HepG2 (cell line): ENCODE results near the gene APOM. TPM values are rescaled to one million over a fixed set of nuclear protein-coding genes. Genes with fewer than 3 reads are reported as not detected.

Source experiments
- RARA ChIP-seq: IDR thresholded peaks from 2 replicates; pipeline ENCODE4 v1.6.1; 2016; ENCODE audit warnings: missing genetic modification reagents, missing compliant biosample characterization
- SMAD9 ChIP-seq: sonication (generic); formaldehyde crosslinking; IDR thresholded peaks from 2 replicates; pipeline ENCODE4 v1.5.1; 2020; ENCODE audit warnings: mild to moderate bottlenecking, missing genetic modification reagents
- SYNCRIP ChIP-seq: fragments of 200-400 bp; formaldehyde crosslinking; IDR thresholded peaks from 2 replicates; pipeline ENCODE4 v1.6.1; 2018; ENCODE audit warnings: mild to moderate bottlenecking, low read depth, low read length; ENCODE audit not compliant: insufficient read depth
- YEATS4 ChIP-seq: sonication (generic); formaldehyde crosslinking; IDR thresholded peaks from 2 replicates; pipeline ENCODE4 v1.4.0; 2020; ENCODE audit warnings: missing genetic modification reagents, borderline replicate concordance
- ZNF143 ChIP-seq: sonication (generic); formaldehyde crosslinking; IDR thresholded peaks from 2 replicates; pipeline ENCODE4 v1.4.0; 2020; ENCODE audit warnings: missing genetic modification reagents
- ZNF234 ChIP-seq: sonication (generic); formaldehyde crosslinking; conservative IDR thresholded peaks from 2 replicates; pipeline ENCODE4 v1.5.1; 2020; ENCODE audit warnings: mild to moderate bottlenecking, missing genetic modification reagents
- ZNF292 ChIP-seq: sonication (generic); formaldehyde crosslinking; IDR thresholded peaks from 2 replicates; pipeline ENCODE4 v1.8.1; 2022; ENCODE audit warnings: mild to moderate bottlenecking, low read depth, missing genetic modification reagents, borderline replicate concordance
- ZNF552 ChIP-seq: sonication (generic); formaldehyde crosslinking; IDR thresholded peaks from 2 replicates; pipeline ENCODE4 v1.9.0; 2022; ENCODE audit warnings: missing genetic modification reagents, mild to moderate bottlenecking, borderline replicate concordance
- ZNF589 ChIP-seq: sonication (generic); formaldehyde crosslinking; conservative IDR thresholded peaks from 2 replicates; pipeline ENCODE4 v1.8.0; 2022; ENCODE audit warnings: mild to moderate bottlenecking, moderate library complexity, missing genetic modification reagents
- ZNF607 ChIP-seq: sonication (generic); formaldehyde crosslinking; IDR thresholded peaks from 2 replicates; pipeline ENCODE4 v1.5.1; 2020; ENCODE audit warnings: missing genetic modification reagents, mild to moderate bottlenecking, borderline replicate concordance
- ZNF737 ChIP-seq: sonication (generic); formaldehyde crosslinking; IDR thresholded peaks from 2 replicates; pipeline ENCODE4 v1.5.0; 2020; ENCODE audit warnings: missing genetic modification reagents, mild to moderate bottlenecking, borderline replicate concordance
- ZNF749 ChIP-seq: sonication (generic); formaldehyde crosslinking; IDR thresholded peaks from 2 replicates; pipeline ENCODE4 v1.8.0; 2022; ENCODE audit warnings: mild to moderate bottlenecking, missing genetic modification reagents, moderate library complexity, borderline replicate concordance
- ZNF839 ChIP-seq: sonication (generic); formaldehyde crosslinking; IDR thresholded peaks from 2 replicates; pipeline ENCODE4 v1.4.0; 2020; ENCODE audit warnings: missing genetic modification reagents, mild to moderate bottlenecking, borderline replicate concordance
- polyA plus RNA-seq, 8 experiments: library from polyadenylated mRNA; depleted of rRNA in 3 of 8; stranded (reverse) in 7 of 8; unstranded in 1 of 8; fragments of >200 nt; fragmentation: Illumina TruSeq in 4 of 8; extraction: Trizol in 4 of 8; gene quantifications; 2 replicates each; pipeline versions ENCODE4 v1.2.1 to v1.2.3, GENCODE V29; 2011 to 2016; ENCODE audit warnings: low read depth in 4 of 8, missing spikeins in 1 of 8, mixed read lengths in 1 of 8; ENCODE audit not compliant: insufficient read depth in 1 of 8
- total RNA-seq, 5 experiments: library from RNA; depleted of rRNA; stranded (reverse); fragments of >200 nt; fragmentation: Illumina TruSeq; extraction: Trizol; gene quantifications; 2 replicates each; pipeline ENCODE4 v1.2.3, GENCODE V29; 2016; ENCODE audit warnings: low read depth in 1 of 5
- TF ChIP-seq, protein P1 (sequence below): sonication (generic); formaldehyde crosslinking; IDR thresholded peaks from 2 replicates; pipeline ENCODE4 v1.8.1; 2023; ENCODE audit warnings: mild to moderate bottlenecking, inconsistent platforms, moderate library complexity, missing genetic modification reagents, borderline replicate concordance
- TF ChIP-seq, protein P2 (sequence below): sonication (generic); formaldehyde crosslinking; IDR thresholded peaks from 2 replicates; pipeline ENCODE4 v1.5.1; 2020; ENCODE audit warnings: mild to moderate bottlenecking, moderate library complexity, missing genetic modification reagents
- TF ChIP-seq, protein P3 (sequence below): sonication (generic); formaldehyde crosslinking; IDR thresholded peaks from 2 replicates; pipeline ENCODE4 v1.4.0; 2020; ENCODE audit warnings: missing genetic modification reagents
- TF ChIP-seq, protein P4 (sequence below): sonication (generic); formaldehyde crosslinking; IDR thresholded peaks from 2 replicates; pipeline ENCODE4 v1.5.0; 2020; ENCODE audit warnings: mild to moderate bottlenecking, missing genetic modification reagents, moderate library complexity

APOM gene
- total and polyA plus RNA-seq, 2 of the 13 experiments (the other 11 are each of a cell fraction or from before 2014, with no cell fraction given), result 98.2 to 1,140 TPM

DNA sequence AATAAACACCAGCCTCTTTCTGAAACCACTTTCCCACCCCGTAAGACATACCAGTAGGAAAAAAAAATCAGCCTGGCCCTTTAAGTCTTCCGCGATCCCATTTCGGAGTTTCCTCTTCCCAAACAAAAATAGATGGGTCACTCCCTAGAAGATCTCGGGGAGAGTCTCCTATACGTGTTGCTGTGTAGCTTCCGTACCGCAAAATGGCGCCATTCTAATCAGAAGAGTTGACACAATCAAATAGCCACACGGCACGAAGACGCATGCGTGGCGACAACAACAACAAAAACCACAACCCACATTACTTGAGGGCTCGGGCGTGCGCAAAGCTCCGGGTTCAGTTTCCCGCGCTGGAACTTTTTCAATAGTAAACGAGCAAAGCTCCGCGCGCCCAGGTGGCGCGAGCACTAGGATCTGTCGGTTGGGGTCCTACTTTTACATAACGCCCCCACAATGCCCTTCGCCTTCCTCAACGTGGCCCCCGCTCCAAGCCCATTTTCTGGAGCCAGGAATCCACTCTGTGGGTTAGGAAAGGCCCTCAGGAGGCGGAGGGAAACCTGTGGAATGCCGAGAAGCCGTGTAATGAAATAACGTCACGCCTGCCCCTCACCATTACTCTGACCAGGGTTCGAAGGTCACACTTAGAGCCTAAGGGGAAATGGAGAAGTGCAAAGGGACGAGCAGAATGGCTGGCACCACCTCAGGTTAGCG lies 9.3 kb downstream of the APOM start, which contains the start of gene GPANK1 (continued):
- TF ChIP-seq ZNF749 (peak; percentile 70; the same call in 1 of the 2 replicates), ZNF292 (CRISPR knock-in tag) (no peak), RARA (CRISPR knock-in tag) (no peak), ZNF607 (CRISPR knock-in tag) (peak; percentile 92; the same call in 1 of the 2 replicates), ZNF737 (CRISPR knock-in tag) (0 out of 2 replicates have a peak, but pooled peaks have one; percentile 24), ZNF839 (CRISPR knock-in tag) (no peak), SMAD9 (CRISPR knock-in tag) (no peak), YEATS4 (CRISPR knock-in tag) (no peak; the same call in 1 of the 2 replicates), ZNF552 (CRISPR knock-in tag) (0 out of 2 replicates have a peak, but pooled peaks have one; percentile 23), ZNF589 (CRISPR knock-in tag) (0 out of 2 replicates have a peak, but pooled peaks have one; percentile 34), ZNF234 (no peak), SYNCRIP (no peak), ZNF143 (CRISPR knock-in tag) (peak; percentile 68)
- TF ChIP-seq, protein P1, sequence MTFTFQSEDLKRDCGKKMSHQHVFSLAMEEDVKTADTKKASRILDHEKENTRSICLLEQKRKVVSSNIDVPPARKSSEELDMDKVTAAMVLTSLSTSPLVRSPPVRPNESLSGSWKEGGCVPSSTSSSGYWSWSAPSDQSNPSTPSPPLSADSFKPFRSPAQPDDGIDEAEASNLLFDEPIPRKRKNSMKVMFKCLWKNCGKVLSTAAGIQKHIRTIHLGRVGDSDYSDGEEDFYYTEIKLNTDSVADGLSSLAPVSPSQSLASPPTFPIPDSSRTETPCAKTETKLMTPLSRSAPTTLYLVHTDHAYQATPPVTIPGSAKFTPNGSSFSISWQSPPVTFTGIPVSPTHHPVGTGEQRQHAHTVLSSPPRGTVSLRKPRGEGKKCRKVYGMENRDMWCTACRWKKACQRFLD (CRISPR knock-in tag), result peak; percentile 62; the same call in 1 of the 2 replicates
- TF ChIP-seq, protein P2, sequence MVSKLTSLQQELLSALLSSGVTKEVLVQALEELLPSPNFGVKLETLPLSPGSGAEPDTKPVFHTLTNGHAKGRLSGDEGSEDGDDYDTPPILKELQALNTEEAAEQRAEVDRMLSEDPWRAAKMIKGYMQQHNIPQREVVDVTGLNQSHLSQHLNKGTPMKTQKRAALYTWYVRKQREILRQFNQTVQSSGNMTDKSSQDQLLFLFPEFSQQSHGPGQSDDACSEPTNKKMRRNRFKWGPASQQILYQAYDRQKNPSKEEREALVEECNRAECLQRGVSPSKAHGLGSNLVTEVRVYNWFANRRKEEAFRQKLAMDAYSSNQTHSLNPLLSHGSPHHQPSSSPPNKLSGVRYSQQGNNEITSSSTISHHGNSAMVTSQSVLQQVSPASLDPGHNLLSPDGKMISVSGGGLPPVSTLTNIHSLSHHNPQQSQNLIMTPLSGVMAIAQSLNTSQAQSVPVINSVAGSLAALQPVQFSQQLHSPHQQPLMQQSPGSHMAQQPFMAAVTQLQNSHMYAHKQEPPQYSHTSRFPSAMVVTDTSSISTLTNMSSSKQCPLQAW (CRISPR knock-in tag), result peak; percentile 81
- TF ChIP-seq, protein P3, sequence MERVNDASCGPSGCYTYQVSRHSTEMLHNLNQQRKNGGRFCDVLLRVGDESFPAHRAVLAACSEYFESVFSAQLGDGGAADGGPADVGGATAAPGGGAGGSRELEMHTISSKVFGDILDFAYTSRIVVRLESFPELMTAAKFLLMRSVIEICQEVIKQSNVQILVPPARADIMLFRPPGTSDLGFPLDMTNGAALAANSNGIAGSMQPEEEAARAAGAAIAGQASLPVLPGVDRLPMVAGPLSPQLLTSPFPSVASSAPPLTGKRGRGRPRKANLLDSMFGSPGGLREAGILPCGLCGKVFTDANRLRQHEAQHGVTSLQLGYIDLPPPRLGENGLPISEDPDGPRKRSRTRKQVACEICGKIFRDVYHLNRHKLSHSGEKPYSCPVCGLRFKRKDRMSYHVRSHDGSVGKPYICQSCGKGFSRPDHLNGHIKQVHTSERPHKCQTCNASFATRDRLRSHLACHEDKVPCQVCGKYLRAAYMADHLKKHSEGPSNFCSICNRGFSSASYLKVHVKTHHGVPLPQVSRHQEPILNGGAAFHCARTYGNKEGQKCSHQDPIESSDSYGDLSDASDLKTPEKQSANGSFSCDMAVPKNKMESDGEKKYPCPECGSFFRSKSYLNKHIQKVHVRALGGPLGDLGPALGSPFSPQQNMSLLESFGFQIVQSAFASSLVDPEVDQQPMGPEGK (CRISPR knock-in tag), result peak; percentile 80
- TF ChIP-seq, protein P4, sequence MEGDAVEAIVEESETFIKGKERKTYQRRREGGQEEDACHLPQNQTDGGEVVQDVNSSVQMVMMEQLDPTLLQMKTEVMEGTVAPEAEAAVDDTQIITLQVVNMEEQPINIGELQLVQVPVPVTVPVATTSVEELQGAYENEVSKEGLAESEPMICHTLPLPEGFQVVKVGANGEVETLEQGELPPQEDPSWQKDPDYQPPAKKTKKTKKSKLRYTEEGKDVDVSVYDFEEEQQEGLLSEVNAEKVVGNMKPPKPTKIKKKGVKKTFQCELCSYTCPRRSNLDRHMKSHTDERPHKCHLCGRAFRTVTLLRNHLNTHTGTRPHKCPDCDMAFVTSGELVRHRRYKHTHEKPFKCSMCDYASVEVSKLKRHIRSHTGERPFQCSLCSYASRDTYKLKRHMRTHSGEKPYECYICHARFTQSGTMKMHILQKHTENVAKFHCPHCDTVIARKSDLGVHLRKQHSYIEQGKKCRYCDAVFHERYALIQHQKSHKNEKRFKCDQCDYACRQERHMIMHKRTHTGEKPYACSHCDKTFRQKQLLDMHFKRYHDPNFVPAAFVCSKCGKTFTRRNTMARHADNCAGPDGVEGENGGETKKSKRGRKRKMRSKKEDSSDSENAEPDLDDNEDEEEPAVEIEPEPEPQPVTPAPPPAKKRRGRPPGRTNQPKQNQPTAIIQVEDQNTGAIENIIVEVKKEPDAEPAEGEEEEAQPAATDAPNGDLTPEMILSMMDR (CRISPR knock-in tag), result no peak; the same call in 1 of the 2 replicates
